Liver (tissue), 3 donors: ENCODE results near the gene TSPAN18.

Experiments used
- ATF3 ChIP-seq: IDR thresholded peaks from 2 replicates; pipeline ENCODE4 v1.6.1; 2016; ENCODE audit warnings: antibody characterized with exemption
- CTCF ChIP-seq: fragments of 150-350 bp; IDR thresholded peaks from 2 replicates; pipeline ENCODE4 v1.5.1; 2017; ENCODE audit warnings: improper control_type of control experiment, low read depth, low read length; ENCODE audit not compliant: missing input control
- GABPA ChIP-seq, 2 donors: IDR thresholded peaks in 1 of 2; conservative IDR thresholded peaks in 1 of 2; 2 replicates each; pipeline ENCODE4 v1.6.1; 2016; ENCODE audit warnings: antibody characterized with exemption in 2 of 2, mild to moderate bottlenecking in 1 of 2, moderate library complexity in 1 of 2
- MAX ChIP-seq: IDR thresholded peaks from 2 replicates; pipeline ENCODE4 v1.6.1; 2016; ENCODE audit warnings: antibody characterized with exemption
- NR2F2 ChIP-seq: IDR thresholded peaks from 2 replicates; pipeline ENCODE4 v1.6.1; 2016; ENCODE audit warnings: antibody characterized with exemption
- RAD21 ChIP-seq, 2 donors: IDR thresholded peaks; 2 replicates each; pipeline ENCODE4 v1.6.1; 2016; ENCODE audit warnings: antibody characterized with exemption in 2 of 2, mild to moderate bottlenecking in 2 of 2
- REST ChIP-seq: IDR thresholded peaks from 2 replicates; pipeline ENCODE4 v1.6.1; 2016; ENCODE audit warnings: antibody characterized with exemption, mild to moderate bottlenecking
- RXRA ChIP-seq, 2 donors: IDR thresholded peaks; 2 replicates each; pipeline ENCODE4 v1.6.1; 2017 to 2018; ENCODE audit warnings: antibody characterized with exemption in 2 of 2, mild to moderate bottlenecking in 1 of 2
- SP1 ChIP-seq: IDR thresholded peaks from 2 replicates; pipeline ENCODE4 v1.6.1; 2018; ENCODE audit warnings: antibody characterized with exemption, mild to moderate bottlenecking
- TAF1 ChIP-seq: conservative IDR thresholded peaks from 2 replicates; pipeline ENCODE4 v1.6.1; 2016; ENCODE audit warnings: antibody characterized with exemption, mild to moderate bottlenecking
- YY1 ChIP-seq: IDR thresholded peaks from 2 replicates; pipeline ENCODE4 v1.6.1; 2016; ENCODE audit warnings: antibody characterized with exemption, mild to moderate bottlenecking
- donor health status: healthy.
- donor health status: healthy.

- no peak for TF ChIP-seq RXRA (IDR thresholded peaks at IDR 0.05)
- no peak for TF ChIP-seq CTCF
- TF ChIP-seq REST = no peak
- TF ChIP-seq YY1 = no peak
- TF ChIP-seq GABPA (IDR thresholded peaks at IDR 0.05 in 1 of 2, conservative IDR thresholded peaks at IDR 0.05 in 1 of 2) = no peak
- no peak for TF ChIP-seq MAX
- no peak for TF ChIP-seq RAD21 (IDR thresholded peaks at IDR 0.05)
- no peak for TF ChIP-seq ATF3
- TF ChIP-seq TAF1 = no peak
- no peak for TF ChIP-seq NR2F2
- TF ChIP-seq SP1 = no peak
Measured at GRCh38 chr11:44857490-44858090, 130.8 kb downstream of the TSPAN18 start.
